Spleen (tissue), 11 donors: ENCODE measurements around the gene OR52N1. TPM values are rescaled to one million over a fixed set of nuclear protein-coding genes. Genes with fewer than 3 reads are reported as not detected.

ENCODE experiments used
- DNase-seq: peaks from one replicate; pipeline ENCODE4 v3.0.0-alpha.2; 2020
- H3K27ac ChIP-seq, 8 donors: fragments of 200-600 bp; sonication (generic) in 7 of 8; 1 replicate in 4 of 8; 2 replicates in 4 of 8; pipeline versions ENCODE4 v1.5.0 to v1.8.0; 2016 to 2021; ENCODE audit warnings: inconsistent platforms in 4 of 8, mild to moderate bottlenecking in 4 of 8, moderate library complexity in 1 of 8
- H3K27me3 ChIP-seq, 7 donors: fragments of 200-600 bp; sonication (generic) in 6 of 7; replicated peaks in 1 of 7; 1 replicate in 4 of 7; 2 replicates in 3 of 7; pipeline versions ENCODE4 v1.5.0 to v1.8.0; 2016 to 2021; ENCODE audit warnings: inconsistent platforms in 3 of 7, mild to moderate bottlenecking in 1 of 7
- H3K36me3 ChIP-seq, 6 donors: fragments of 200-600 bp; sonication (generic) in 5 of 6; 1 replicate in 4 of 6; 2 replicates in 2 of 6; pipeline versions ENCODE4 v1.5.0 to v1.8.0; 2016 to 2021; ENCODE audit warnings: inconsistent platforms in 2 of 6
- H3K4me1 ChIP-seq, 6 donors: fragments of 200-600 bp; sonication (generic) in 5 of 6; 1 replicate in 3 of 6; 2 replicates in 3 of 6; pipeline versions ENCODE4 v1.5.0 to v1.8.0; 2016 to 2021; ENCODE audit warnings: inconsistent platforms in 3 of 6
- H3K4me3 ChIP-seq, 8 donors: fragments of 200-600 bp; sonication (generic) in 7 of 8; 1 replicate in 4 of 8; 2 replicates in 4 of 8; pipeline versions ENCODE4 v1.5.0 to v1.8.0; 2016 to 2021; ENCODE audit warnings: inconsistent platforms in 4 of 8, mild to moderate bottlenecking in 4 of 8, moderate library complexity in 2 of 8
- H3K9me3 ChIP-seq, 8 donors: fragments of 200-600 bp; sonication (generic) in 7 of 8; 1 replicate in 4 of 8; 2 replicates in 4 of 8; pipeline versions ENCODE4 v1.5.0 to v1.8.0; 2016 to 2021; ENCODE audit warnings: inconsistent platforms in 4 of 8
- CTCF ChIP-seq, 11 experiments: fragments of 200-600 bp in 7 of 11; fragments of 450-650 bp in 4 of 11; sonication (generic) in 4 of 11; IDR thresholded peaks in 8 of 11; conservative IDR thresholded peaks in 3 of 11; 1 replicate in 7 of 11; 2 replicates in 4 of 11; pipeline versions ENCODE4 v1.4.0 to v1.8.0; 2016 to 2021; ENCODE audit warnings: antibody characterized with exemption in 11 of 11, inconsistent platforms in 4 of 11, mild to moderate bottlenecking in 1 of 11
- POLR2A ChIP-seq, 3 donors: fragments of 450-650 bp; IDR thresholded peaks; one replicate each; pipeline ENCODE4 v1.5.1; 2017; ENCODE audit warnings: antibody characterized with exemption in 3 of 3, mild to moderate bottlenecking in 1 of 3
- POLR2AphosphoS5 ChIP-seq, 3 donors: sonication (generic); formaldehyde crosslinking; IDR thresholded peaks; one replicate each; pipeline ENCODE4 v1.5.1; 2017; ENCODE audit warnings: antibody characterized with exemption in 3 of 3
- WGBS, 5 donors: extraction: QIAGEN DNeasy Blood & Tissue Kit in 3 of 5; methylation state at CpG; one replicate each; pipeline versions ENCODE4 v1.1.5 to v1.1.7; 2013 to 2018; 5-methylcytosine and 5-hydroxymethylcytosine counted together
- intact Hi-C: fragments of 100-400 bp; cut with DNase I; formaldehyde crosslinking; loops from one replicate; pipeline ENCODE4 v1.15.0; 2023; ENCODE audit warnings: low total_unique reads
- polyA plus RNA-seq, 3 donors: library from polyadenylated mRNA; stranded (reverse); fragments of 200-250 nt; gene quantifications; one replicate each; pipeline ENCODE4 v1.2.1, GENCODE V29; 2013
- total RNA-seq, 7 donors: library from RNA; depleted of rRNA in 3 of 7; stranded (reverse); fragments of >200 nt in 3 of 7; fragmentation: NEBNext Ultra II Directional in 4 of 7; extraction: Animal tissue kit (Norgen Biotek cat#: 25700) in 4 of 7; gene quantifications; one replicate each; pipeline versions ENCODE4 v1.1.0 to v1.2.1, GENCODE V29; 2016 to 2021
- donor health status: healthy with polysubstance abuse.
- donor health status: DM: no; HTN: no; CAD: no; lungs with moderate emphysema.
- donor health status: DM: no; HTN: no; CAD: no.
- donor health status: Bipolar disorder and iron deficiency.
- donor health status: healthy.
- donor health status: DM: no; HTN: no; CAD: no.
- donor health status: DM: yes; HTN: yes; CAD: no.

The OR52N1 gene
- total and polyA plus RNA-seq, 10 donors, result not detected

GRCh38 chr11:5749836-5750235 lies 41.2 kb downstream of the OR52N1 start:
- 77 to 91% (median 84%) methylated on average over 3 of the region's 3 CpGs for WGBS, 5 donors
- no peaks in the 10 kb centered on the region for H3K4me1 ChIP-seq

GRCh38 chr11:5746614-5747013 lies 44.5 kb downstream of the OR52N1 start:
- no peaks in the 10 kb centered on the region for H3K27me3 ChIP-seq
- 76 to 95% (median 91%) methylated on average over 3 of the region's 3 CpGs for whole genome bisulfite sequencing, 5 donors
- DNase-seq, result no peak
- no peak for TF ChIP-seq CTCF (IDR thresholded peaks at IDR 0.05 in 8 of 11, conservative IDR thresholded peaks at IDR 0.05 in 3 of 11)
- TF ChIP-seq POLR2AphosphoS5 (IDR thresholded peaks at IDR 0.05), result no peak
- TF ChIP-seq POLR2A (IDR thresholded peaks at IDR 0.05), result no peak
- intact Hi-C loops, result no loop called here
- H3K9me3 ChIP-seq, result peaks cover 0 to 36% (median 14%) of the 10 kb centered on the region in 8 donors
- H3K27ac ChIP-seq, result no peak overlapping the region
- H3K36me3 ChIP-seq, result no peaks in the 10 kb centered on the region
- H3K4me1 ChIP-seq, result no peaks in the 10 kb centered on the region
- no peak overlapping the region for H3K4me3 ChIP-seq

More at GRCh38 chr11:5749836-5750235, 41.2 kb downstream of the OR52N1 start:
- Histone ChIP-seq H3K27ac (no peak overlapping the region), H3K27me3 (no peaks in the 10 kb centered on the region), H3K36me3 (no peaks in the 10 kb centered on the region), H3K9me3 (peaks cover 0 to 9% (median 0%) of the 10 kb centered on the region in 8 donors), H3K4me3 (no peak overlapping the region)
- no peak for TF ChIP-seq POLR2A (IDR thresholded peaks at IDR 0.05)
- TF ChIP-seq POLR2AphosphoS5 (IDR thresholded peaks at IDR 0.05), result no peak
- TF ChIP-seq CTCF (IDR thresholded peaks at IDR 0.05 in 8 of 11, conservative IDR thresholded peaks at IDR 0.05 in 3 of 11), result no peak
- intact Hi-C loops, result no loop called here
- no peak for DNase-seq

- Histone ChIP-seq H3K27ac (no peak overlapping the region), H3K36me3 (peaks cover 0 to 8% (median 0%) of the 10 kb centered on the region in 6 donors), H3K9me3 (peaks cover 0 to 25% (median 16%) of the 10 kb centered on the region in 8 donors), H3K4me3 (no peak overlapping the region), H3K4me1 (no peaks in the 10 kb centered on the region), H3K27me3 (no peaks in the 10 kb centered on the region)
- no peak for DNase-seq
- TF ChIP-seq CTCF (IDR thresholded peaks at IDR 0.05 in 8 of 11, conservative IDR thresholded peaks at IDR 0.05 in 3 of 11) (no peak), POLR2AphosphoS5 (IDR thresholded peaks at IDR 0.05) (no peak), POLR2A (IDR thresholded peaks at IDR 0.05) (no peak)
- 46 to 73% (median 61%) methylated on average over 1 of the region's 1 CpG for WGBS, 5 donors
- intact Hi-C loops, result no loop called here
Measured at GRCh38 chr11:5738431-5738830, 52.6 kb downstream of the OR52N1 start.

- no peak overlapping the region for H3K27ac ChIP-seq
- no peaks in the 10 kb centered on the region for H3K27me3 ChIP-seq
- H3K9me3 ChIP-seq, result peaks cover 0 to 24% (median 16%) of the 10 kb centered on the region in 8 donors
- no peak for DNase-seq
- no peak overlapping the region for H3K4me3 ChIP-seq
- 83 to 93% (median 88%) methylated on average over 6 of the region's 6 CpGs for WGBS, 5 donors
- intact Hi-C loops, result no loop called here
- TF ChIP-seq POLR2AphosphoS5 (IDR thresholded peaks at IDR 0.05), result no peak
- no peak for TF ChIP-seq CTCF (IDR thresholded peaks at IDR 0.05 in 8 of 11, conservative IDR thresholded peaks at IDR 0.05 in 3 of 11)
- TF ChIP-seq POLR2A (IDR thresholded peaks at IDR 0.05), result no peak
- no peaks in the 10 kb centered on the region for H3K4me1 ChIP-seq
- H3K36me3 ChIP-seq, result peaks cover 0 to 8% (median 0%) of the 10 kb centered on the region in 6 donors
Measured at GRCh38 chr11:5737670-5738392, 53.2 kb downstream of the OR52N1 start.
